HepG2 (cell line): ENCODE measurements around the gene AGER. TPM values are rescaled to one million over a fixed set of nuclear protein-coding genes. Genes with fewer than 3 reads are reported as not detected.

Experiments used
- ETS1 ChIP-seq: sonication (generic); formaldehyde crosslinking; IDR thresholded peaks from 2 replicates; pipeline ENCODE4 v1.4.0; 2020; ENCODE audit warnings: missing genetic modification reagents
- HMGA1 ChIP-seq: sonication (generic); formaldehyde crosslinking; conservative IDR thresholded peaks from 2 replicates; pipeline ENCODE4 v1.4.0; 2020; ENCODE audit warnings: missing genetic modification reagents
- HNRNPLL ChIP-seq: fragments of 200-400 bp; formaldehyde crosslinking; IDR thresholded peaks from 2 replicates; pipeline ENCODE4 v1.6.1; 2017; ENCODE audit warnings: mild to moderate bottlenecking, low read depth, low read length; ENCODE audit not compliant: poor library complexity, severe bottlenecking
- SMARCE1 ChIP-seq: fragments of 450-650 bp; IDR thresholded peaks from 2 replicates; pipeline ENCODE4 v1.6.1; 2017; ENCODE audit warnings: borderline replicate concordance
- TCF7 ChIP-seq: sonication (generic); IDR thresholded peaks from 2 replicates; pipeline ENCODE4 v1.6.1; 2016; ENCODE audit warnings: antibody characterized with exemption, low read depth
- ZFYVE20 ChIP-seq: sonication (generic); formaldehyde crosslinking; IDR thresholded peaks from 2 replicates; pipeline ENCODE4 v1.8.0; 2023; ENCODE audit warnings: low read depth, mild to moderate bottlenecking, moderate library complexity, missing genetic modification reagents, borderline replicate concordance
- ZHX1 ChIP-seq: sonication (generic); formaldehyde crosslinking; IDR thresholded peaks from 2 replicates; pipeline ENCODE4 v1.8.1; 2022; ENCODE audit warnings: low read depth, mild to moderate bottlenecking, missing genetic modification reagents
- ZNF205 ChIP-seq: IDR thresholded peaks from 2 replicates; pipeline ENCODE4 v1.6.1; 2018; ENCODE audit warnings: missing biosample characterization, missing genetic modification reagents
- ZNF234 ChIP-seq: sonication (generic); formaldehyde crosslinking; conservative IDR thresholded peaks from 2 replicates; pipeline ENCODE4 v1.5.1; 2020; ENCODE audit warnings: mild to moderate bottlenecking, missing genetic modification reagents
- ZNF318 ChIP-seq: sonication (generic); formaldehyde crosslinking; IDR thresholded peaks from 2 replicates; pipeline ENCODE4 v1.4.0; 2020; ENCODE audit warnings: mild to moderate bottlenecking, missing genetic modification reagents
- ZNF337 ChIP-seq: sonication (generic); formaldehyde crosslinking; IDR thresholded peaks from 2 replicates; pipeline ENCODE4 v1.5.1; 2020; ENCODE audit warnings: missing genetic modification reagents, low read depth, mild to moderate bottlenecking, borderline replicate concordance
- ZNF563 ChIP-seq: sonication (generic); formaldehyde crosslinking; IDR thresholded peaks from 2 replicates; pipeline ENCODE4 v1.8.0; 2022; ENCODE audit warnings: mild to moderate bottlenecking, moderate library complexity, missing genetic modification reagents
- ZNF737 ChIP-seq: sonication (generic); formaldehyde crosslinking; IDR thresholded peaks from 2 replicates; pipeline ENCODE4 v1.5.0; 2020; ENCODE audit warnings: missing genetic modification reagents, mild to moderate bottlenecking, borderline replicate concordance
- ZSCAN22 ChIP-seq: sonication (generic); formaldehyde crosslinking; IDR thresholded peaks from 2 replicates; pipeline ENCODE4 v1.4.0; 2020; ENCODE audit warnings: mild to moderate bottlenecking, missing genetic modification reagents
- polyA plus RNA-seq, 8 experiments: library from polyadenylated mRNA; depleted of rRNA in 3 of 8; stranded (reverse) in 7 of 8; unstranded in 1 of 8; fragments of >200 nt; fragmentation: Illumina TruSeq in 4 of 8; extraction: Trizol in 4 of 8; gene quantifications; 2 replicates each; pipeline versions ENCODE4 v1.2.1 to v1.2.3, GENCODE V29; 2011 to 2016; ENCODE audit warnings: low read depth in 4 of 8, missing spikeins in 1 of 8, mixed read lengths in 1 of 8; ENCODE audit not compliant: insufficient read depth in 1 of 8
- total RNA-seq, 5 experiments: library from RNA; depleted of rRNA; stranded (reverse); fragments of >200 nt; fragmentation: Illumina TruSeq; extraction: Trizol; gene quantifications; 2 replicates each; pipeline ENCODE4 v1.2.3, GENCODE V29; 2016; ENCODE audit warnings: low read depth in 1 of 5
- TF ChIP-seq, protein P1 (sequence below): sonication (generic); formaldehyde crosslinking; IDR thresholded peaks from 2 replicates; pipeline ENCODE4 v1.5.1; 2020; ENCODE audit warnings: missing genetic modification reagents, mild to moderate bottlenecking, borderline replicate concordance

Gene AGER
- total and polyA plus RNA-seq, 2 of the 13 experiments (the other 11 are each of a cell fraction or from before 2014, with no cell fraction given), result 1.9 to 5.1 TPM

GRCh38 chr6:32176476-32177182 is 7.4 kb downstream of the AGER start (continued):
- TF ChIP-seq SMARCE1 (no peak), ZHX1 (CRISPR knock-in tag) (no peak), ZSCAN22 (CRISPR knock-in tag) (no peak), ZFYVE20 (CRISPR knock-in tag) (no peak), ZNF337 (CRISPR knock-in tag) (0 out of 2 replicates have a peak, but pooled peaks have one; percentile 1), TCF7 (no peak), HMGA1 (CRISPR knock-in tag) (no peak), ZNF737 (CRISPR knock-in tag) (no peak), ZNF563 (CRISPR knock-in tag) (no peak), ZNF234 (CRISPR knock-in tag) (no peak), HNRNPLL (no peak), ZNF318 (CRISPR knock-in tag) (no peak), ZNF205 (CRISPR knock-in tag) (no peak), ETS1 (CRISPR knock-in tag) (no peak)
- TF ChIP-seq, protein P1, sequence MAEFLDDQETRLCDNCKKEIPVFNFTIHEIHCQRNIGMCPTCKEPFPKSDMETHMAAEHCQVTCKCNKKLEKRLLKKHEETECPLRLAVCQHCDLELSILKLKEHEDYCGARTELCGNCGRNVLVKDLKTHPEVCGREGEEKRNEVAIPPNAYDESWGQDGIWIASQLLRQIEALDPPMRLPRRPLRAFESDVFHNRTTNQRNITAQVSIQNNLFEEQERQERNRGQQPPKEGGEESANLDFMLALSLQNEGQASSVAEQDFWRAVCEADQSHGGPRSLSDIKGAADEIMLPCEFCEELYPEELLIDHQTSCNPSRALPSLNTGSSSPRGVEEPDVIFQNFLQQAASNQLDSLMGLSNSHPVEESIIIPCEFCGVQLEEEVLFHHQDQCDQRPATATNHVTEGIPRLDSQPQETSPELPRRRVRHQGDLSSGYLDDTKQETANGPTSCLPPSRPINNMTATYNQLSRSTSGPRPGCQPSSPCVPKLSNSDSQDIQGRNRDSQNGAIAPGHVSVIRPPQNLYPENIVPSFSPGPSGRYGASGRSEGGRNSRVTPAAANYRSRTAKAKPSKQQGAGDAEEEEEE (CRISPR knock-in tag), result 0 out of 2 replicates have a peak, but pooled peaks have one; percentile 19
